CD4-positive, alpha-beta T cell treated with Interleukin-6 for 4 hours (primary cell): ENCODE data around the gene C14orf132.

Experiments
- DNase-seq: peaks from one replicate; pipeline ENCODE4 v3.0.0-alpha.2; 2020; ENCODE audit warnings: mixed read lengths

The C14orf132 gene

GRCh38 chr14:96125536-96125935 lies 86.4 kb downstream of the C14orf132 start:
- no peak for DNase-seq

- peak; percentile 44 for DNase-seq
These were observed 87.2 kb downstream of the C14orf132 start for GRCh38 chr14:96126339-96126782.

GRCh38 chr14:96126783-96127271 lies 87.7 kb downstream of the C14orf132 start:
- no peak for DNase-seq

GRCh38 chr14:96129128-96129736 lies 90.1 kb downstream of the C14orf132 start:
- no peak for DNase-seq

GRCh38 chr14:96130391-96130790 lies 91.2 kb downstream of the C14orf132 start:
- DNase-seq: no peak

- DNase-seq: no peak
These were observed 91.7 kb downstream of the C14orf132 start for GRCh38 chr14:96130854-96131253.

GRCh38 chr14:96131836-96132235 lies 92.7 kb downstream of the C14orf132 start:
- DNase-seq: no peak

GRCh38 chr14:96134508-96134907 lies 95.3 kb downstream of the C14orf132 start:
- DNase-seq: no peak

GRCh38 chr14:96135285-96135684 lies 96.1 kb downstream of the C14orf132 start:
- no peak for DNase-seq

GRCh38 chr14:96136371-96137005 lies 97.3 kb downstream of the C14orf132 start:
- no peak for DNase-seq

GRCh38 chr14:96138241-96138640 lies 99.1 kb downstream of the C14orf132 start:
- no peak for DNase-seq

- DNase-seq: no peak
These were observed 100.0 kb downstream of the C14orf132 start for GRCh38 chr14:96139169-96139568.

GRCh38 chr14:96139879-96140278 lies 100.7 kb downstream of the C14orf132 start:
- no peak for DNase-seq

GRCh38 chr14:96140952-96141351 lies 101.8 kb downstream of the C14orf132 start:
- no peak for DNase-seq
